Kidney tubule cell (primary cell): Measurements from ENCODE around the gene CWH43.
"Not testable (repeated sequence)": the region's sequence is repeated elsewhere in the genome, so short reads cannot be mapped to it uniquely, and the experiment has no call there.

Source experiments
- DNase-seq: peaks from one replicate; pipeline ENCODE4 v3.0.0-alpha.2; 2018; ENCODE audit warnings: low spot score

The CWH43 gene

DNA sequence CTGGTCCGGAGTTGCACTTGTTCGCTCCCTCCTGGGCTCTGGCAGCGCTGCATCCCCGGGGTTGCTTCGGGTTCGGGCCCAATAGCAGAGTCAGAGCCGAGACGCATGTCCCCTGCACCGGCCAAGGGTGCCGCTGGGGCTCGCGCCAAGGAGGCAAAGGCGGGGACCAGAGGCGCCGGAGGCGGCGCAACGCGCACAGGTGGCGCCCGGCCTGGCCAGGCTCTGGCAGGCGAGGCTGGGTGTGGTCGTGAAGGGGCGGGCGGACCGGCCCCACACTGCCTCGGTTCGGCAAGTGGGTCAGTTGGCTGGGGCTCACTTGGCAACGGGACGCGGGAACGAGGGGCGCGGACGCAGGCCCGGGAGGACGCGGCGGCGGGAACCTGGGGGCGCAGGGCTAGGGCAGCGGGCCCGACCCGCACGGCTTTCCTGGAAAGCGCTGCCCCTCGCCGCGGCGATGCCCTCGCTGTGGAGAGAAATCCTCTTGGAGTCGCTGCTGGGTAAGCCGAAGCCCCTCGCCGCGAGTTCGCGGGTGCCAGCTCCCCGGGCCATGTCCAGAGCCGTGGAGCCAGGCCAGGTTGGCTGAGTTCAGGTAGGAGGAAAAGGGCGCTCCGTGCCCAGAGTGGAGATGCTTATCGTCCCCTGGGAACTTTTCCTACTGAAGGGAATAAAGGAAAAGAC is at the start of gene CWH43:
Gene CWH43, plus strand, starts transcription at position 300 of the 678 bp plus-strand sequence. Its CDS starts 155 bp downstream, at position 455.
- peak; percentile 55 for DNase-seq

DNA sequence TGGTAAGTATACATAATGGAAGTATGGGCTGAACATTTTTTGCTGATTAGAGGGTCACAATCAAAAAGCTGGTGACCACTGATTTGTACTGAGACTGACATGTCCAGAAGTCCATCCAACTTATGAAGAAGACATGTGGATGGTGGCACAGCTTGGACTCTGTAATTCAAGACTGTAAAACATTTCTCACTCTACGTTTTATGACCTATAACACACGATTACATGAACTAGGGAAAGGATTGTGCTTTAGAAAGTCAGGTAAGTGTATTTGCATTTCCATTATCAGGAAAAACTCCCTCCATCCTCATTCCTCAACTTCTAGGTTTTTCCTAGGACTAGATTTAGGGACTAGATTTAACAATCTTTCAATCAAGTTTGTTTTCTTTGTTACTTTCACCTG is 49.0 kb upstream of the CWH43 start:
- DNase-seq = no peak

DNA sequence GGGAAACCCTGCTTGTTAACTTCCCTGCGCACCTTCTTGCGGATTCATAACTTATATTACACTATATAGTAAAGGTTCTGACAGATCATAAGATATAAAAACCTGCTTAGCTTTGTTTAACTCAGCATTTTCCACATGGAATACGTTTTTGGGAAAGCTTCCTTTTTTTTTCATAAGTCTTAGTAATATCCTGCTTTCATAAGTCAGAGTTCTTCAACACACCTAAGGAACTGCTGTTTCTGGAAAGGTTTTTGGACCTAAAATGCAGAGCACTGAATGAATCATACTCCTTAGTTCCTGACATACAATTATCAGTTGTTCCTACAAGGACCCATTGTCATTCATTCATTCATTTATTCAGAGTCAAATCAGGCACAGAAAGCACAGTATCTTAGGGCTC is 47.2 kb upstream of the CWH43 start:
- DNase-seq = no peak

DNA sequence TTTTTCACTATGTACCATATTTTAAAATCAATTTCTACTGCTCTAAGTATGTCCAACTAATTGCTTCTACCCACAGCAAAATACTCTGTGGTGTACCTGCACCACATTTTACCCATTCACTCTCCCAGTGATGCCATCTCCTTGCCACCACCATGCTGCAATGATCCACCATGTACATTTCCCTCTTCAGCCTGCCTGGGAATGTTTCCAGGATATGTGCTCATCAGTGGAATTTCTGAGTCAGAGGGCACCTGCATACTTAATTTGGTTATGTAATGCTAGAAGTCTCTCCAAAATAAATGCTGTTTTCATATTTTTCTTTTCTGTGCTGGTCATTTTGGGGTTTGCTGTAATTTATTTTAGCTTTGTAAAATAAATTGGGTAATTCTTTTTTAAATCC is 46.3 kb upstream of the CWH43 start:
- peak; percentile 95 for DNase-seq

DNA sequence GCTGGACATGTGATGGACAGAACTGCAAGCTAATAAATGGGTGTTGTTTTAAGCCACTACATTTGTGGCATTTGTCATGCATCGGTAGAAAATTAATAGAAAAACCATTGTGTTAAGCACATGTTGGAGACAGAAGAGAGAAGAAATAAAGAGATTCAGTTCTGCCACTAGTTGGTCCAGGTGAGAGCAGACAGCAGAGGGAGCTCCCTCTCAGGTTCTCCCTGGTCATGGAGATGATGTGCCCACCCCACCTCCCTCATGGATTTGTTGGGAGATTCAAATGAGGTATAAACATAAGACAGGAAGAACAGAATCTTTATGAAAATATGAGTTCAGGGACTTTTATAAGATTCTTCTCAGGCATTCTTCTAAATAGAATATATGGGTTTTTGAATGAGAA is 42.7 kb upstream of the CWH43 start:
- DNase-seq = peak; percentile 59

DNA sequence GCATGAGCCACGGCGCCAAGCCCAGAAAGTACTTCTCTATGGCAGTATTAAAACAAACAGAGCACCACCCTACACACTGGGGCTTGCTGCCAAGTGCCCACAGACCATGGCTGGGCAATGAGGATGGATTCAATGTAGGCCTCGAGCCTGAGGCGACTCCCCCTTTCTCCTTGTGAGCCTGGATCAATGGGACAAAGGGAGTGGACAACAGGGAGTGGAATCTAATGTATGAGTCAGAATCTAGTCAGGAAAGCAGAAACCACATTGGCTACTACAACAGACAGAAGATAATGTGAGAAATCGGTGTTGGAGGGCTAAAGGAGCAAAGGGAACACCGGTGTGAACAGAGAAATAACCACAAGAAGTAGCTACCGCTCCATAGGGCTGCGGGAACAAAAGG is 41.8 kb upstream of the CWH43 start:
- peak; percentile 74 for DNase-seq

DNA sequence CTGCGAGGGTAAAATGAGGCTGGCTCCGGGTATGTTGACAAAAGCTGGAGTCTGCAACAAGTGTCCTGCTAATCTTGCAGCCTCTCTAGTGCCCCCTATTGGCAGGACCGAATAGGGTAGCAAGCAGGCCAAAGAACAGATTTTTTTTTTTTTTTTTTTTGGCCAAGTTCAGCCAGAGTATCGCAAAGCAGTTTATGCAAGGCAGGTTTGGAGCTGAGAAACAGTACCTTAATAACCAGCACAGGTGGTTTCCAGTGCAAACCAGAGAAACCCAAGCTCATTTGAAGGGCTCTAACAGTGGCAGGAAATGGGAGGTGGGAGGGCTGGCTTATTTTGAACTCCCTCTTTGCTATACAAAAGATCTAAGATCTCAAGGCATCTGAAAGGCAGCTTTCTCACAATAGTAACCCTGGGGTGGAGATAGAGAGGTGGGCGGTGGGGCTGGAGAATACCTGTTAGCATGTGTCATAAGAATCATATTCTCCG is 41.3 kb upstream of the CWH43 start:
- DNase-seq = peak; percentile 41

DNA sequence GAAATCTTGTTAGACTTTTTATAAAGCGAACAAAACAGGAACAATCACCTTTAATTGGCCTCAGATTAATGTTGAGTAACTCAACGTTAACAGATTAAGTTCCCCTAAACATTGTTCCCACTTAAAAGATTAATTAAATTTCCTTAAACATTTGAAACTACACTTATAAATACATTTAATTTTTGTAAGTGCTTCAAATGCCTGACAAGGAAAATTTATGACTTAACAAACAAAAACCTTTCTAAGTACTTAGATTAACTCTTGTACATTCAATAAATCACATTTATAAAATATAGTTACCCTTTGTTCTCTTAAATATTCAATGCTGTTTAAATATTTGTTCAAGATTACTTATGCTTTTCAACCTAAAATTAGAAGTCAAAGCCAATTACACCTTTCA is 40.1 kb upstream of the CWH43 start:
- DNase-seq = no peak

DNA sequence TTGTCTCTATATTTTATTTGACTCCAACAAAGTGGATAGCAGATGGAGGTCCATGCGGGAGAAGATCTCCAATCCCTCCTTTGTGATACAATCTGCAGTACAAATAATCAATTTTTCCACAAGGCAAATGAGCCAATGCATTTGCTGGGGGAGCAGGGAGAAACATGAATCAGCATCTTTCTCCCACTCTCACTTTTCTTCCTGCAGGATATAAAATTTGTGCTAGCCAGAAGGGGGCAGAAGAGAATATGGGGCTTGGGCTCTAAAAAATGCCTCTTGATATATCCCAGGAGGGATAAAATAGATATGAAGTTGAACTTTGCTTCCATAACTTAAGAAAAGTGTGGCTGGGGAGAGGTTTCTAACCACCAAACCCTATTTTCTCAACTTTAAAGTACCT is 38.3 kb upstream of the CWH43 start:
- no peak for DNase-seq

DNA sequence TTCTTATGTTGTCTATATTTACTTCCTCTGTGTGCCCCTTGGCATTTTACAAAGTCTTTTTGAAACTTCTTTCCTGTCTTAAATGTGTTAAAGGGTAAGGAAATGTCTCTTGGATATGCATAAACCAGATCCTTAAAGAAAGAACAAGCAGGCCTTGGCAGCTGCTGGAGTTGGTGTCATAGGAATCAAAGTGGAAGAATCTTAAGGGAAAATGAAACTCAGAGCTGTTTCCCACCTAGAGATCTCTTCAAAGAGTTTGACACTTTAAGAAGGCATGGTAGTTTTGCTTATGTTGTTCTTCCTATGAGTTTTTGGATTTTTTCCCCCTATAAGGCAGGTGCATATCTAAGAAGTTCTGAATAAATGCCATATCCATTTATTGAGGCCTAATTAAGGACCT is 37.0 kb upstream of the CWH43 start:
- no peak for DNase-seq

DNA sequence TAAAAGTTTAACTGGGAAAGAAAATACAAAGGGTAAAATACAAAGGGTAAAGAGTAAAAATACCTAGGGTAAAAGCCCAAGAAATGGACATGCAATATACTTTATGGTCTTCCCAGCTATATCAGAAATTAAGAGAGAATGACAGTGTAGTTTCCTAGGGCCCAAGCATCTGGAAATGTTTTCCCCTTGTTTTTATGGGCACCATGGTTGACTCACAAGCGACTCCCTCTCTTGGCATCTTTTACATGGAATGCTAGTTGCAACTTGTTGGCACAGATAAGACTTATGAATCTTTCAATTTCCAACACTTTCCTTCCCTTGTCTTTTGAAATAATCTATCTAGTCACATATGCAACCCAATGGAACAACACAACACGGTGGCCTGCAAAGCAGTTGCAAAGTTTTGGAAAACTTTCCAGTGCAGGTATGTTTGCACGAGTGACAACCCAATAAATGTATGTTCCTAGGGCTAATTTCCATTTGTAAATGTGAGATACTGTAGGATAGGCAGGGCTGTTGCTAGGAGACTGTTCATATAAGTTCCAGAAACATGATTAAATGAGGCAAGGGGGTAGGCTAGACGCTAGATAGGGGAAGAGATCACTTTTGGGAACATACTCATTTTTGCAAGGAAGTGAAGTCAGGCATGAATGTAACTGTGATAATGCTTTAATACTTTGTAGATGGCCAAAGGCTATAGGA is 36.4 kb upstream of the CWH43 start:
- DNase-seq = peak; percentile 81

DNA sequence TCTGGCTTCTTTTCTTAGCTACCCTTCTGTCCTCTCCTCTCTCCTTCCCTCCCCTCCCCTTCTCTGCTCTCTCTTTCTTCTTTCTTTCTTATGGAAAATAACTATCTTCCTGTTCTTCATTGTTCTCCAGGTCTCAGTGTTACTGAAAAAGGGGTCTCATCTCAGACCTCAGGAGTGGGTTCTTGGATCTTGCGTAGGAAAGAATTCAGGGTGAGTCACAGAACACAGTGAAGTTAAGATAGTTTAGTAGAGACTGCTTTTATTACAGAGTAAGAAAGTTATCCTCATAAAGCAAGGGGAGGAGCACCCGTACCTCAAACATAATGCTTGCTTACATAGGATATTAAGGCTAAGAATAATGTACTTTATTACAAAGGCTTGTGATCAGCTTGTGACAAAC is 31.8 kb upstream of the CWH43 start:
- DNase-seq = no peak

DNA sequence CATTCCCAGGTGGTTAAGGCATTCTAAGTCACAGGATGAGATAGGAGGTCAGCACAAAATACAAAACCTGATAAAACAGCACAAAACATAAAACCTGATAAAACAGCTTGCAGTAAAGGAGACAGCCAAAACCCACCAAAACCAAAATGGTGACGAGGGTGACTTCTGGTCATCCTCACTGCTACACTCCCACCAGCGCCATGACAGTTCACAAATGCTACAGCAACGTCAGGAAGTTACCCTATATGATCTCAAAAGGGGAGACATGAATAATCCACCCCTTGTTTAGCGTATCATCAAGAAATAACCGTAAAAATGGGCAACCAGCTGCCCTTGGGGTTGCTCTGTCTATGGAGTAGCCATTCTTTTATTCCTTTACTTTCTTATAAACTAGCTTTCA is 28.7 kb upstream of the CWH43 start:
- DNase-seq = not testable (repeated sequence)

DNA sequence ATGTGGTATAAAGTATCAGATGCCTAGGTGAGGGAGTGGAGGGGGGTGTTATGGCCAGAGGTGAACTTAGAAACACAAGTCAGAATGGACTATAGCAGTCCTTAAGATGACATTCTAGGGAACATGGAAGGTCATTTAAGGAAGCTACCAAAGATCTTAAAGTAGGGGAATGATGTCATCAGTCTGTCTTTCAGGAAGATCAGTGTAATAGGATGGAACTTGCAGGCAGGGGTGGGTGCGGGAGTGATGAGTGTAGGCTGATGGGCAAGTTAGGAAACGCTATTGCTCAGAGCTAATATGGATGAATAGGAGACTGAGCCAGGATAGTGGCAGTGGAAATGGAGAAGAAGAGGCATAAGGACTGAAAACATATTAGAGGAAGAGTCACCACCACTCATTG is 27.5 kb upstream of the CWH43 start:
- peak; percentile 35 for DNase-seq

DNA sequence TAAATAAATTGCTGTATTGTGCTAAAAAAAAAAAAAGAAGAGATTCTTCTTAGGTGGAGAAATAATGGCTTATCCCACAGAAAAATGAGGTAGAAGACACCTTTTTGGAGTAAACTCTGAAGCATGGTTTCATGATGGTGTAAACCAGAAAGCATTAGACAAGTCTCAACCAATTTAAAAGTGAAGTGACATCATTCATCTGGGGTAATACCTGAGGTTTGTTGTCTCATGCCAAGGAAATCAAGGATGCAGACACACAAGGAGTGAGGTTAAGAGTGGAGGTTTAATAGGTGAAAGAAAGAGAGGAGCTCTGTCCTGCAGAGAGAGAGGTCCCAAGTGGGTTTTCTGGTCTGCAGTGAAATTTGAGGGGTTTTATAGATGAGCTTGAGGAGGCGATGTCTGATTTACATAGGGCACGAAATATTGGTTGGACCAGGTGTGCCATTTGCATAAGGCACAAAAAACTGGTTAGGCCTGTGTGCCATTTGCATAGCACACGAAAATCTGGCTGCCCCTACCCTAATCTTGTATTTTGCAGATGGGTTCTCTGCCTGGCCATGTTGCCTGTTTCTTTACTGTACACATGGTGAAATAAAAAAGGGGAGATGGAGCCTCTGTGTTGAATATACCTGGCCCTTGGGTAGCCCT is 25.0 kb upstream of the CWH43 start:
- DNase-seq = peak; percentile 71

DNA sequence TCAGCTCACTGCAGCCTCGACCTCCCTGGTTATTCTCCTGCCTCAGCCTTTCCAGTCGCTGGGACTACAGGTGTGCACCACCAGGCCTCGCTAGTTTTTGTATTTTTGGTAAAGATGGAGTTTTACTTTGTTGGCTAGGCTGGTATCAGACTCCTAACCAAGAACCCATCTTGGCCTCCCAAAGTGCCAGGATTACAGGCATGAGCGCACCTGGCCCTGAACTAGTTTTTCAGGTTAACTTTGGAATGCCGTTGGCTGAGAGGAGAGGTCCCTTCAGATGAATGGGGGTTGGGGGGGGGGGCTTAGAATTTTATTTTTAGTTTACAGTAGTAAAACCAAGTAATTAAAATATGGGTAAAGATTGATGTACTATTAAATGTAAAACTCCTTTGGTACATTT is 23.4 kb upstream of the CWH43 start:
- no peak for DNase-seq

DNA sequence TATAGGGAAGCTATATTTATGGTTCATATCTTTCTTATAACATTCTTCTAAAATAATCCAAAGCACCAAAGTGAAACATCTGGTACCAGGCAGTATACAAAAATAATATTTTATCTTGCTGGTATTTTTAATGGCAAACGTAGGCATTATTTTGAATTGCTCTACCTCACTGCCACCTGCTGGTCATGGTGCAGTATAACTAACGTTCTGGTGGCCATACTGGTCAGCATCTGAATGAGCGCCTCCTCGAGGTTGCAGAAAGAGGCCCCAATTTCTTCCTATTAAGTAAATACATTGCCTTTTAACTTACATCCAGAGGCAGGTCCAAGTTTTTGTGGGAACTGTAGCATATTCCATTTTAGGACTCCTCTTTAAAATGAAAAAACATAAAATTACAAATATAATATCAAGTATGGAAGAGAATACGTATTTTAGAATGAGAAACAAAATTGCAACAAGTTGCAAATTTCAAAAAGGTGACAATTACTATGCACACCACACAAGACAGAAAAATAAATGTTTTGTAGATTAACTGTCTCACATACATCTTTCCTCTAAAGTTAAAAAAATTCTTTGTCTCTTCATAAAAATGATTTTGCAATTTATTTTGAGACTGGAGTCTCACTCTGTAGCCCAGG is 22.9 kb upstream of the CWH43 start:
- peak; percentile 88 for DNase-seq

DNA sequence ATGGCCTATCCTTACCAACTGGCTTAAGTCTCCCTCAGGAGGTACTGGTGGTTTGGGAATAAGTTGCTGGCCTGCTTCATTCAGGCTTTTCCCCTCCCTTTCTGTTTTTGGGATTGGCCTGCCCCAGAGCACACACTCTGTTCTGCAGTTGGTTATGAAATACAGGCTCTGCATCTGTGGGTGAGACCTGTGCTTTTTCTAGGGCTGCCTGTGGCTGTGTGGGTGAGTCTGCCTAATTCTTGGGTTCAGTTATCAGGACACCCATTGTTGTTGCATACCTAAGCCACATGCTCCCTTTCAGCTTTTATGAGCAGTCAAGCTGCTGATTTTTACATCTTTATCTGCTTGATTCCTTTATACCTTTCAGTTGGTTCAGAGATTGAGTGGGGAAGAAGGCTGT is 19.0 kb upstream of the CWH43 start:
- no peak for DNase-seq

DNA sequence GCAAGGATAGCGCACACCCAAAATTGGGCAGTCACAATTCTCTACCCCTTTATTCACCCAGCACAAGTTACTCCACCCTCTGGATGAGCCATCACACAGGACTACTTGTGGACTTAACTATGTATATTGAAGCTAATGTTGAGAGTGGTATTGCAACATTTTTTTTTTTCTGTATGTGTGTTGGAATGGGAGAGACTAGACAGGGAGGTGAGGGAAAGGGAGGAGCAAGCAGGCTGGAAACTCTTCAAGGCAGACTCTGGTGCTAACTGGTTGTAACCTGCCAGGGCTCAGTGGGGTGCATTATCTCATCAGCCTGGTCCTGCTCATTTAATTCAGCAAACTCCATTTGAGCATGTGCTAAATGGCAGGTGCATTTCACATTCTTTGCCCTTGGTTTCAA is 18.4 kb upstream of the CWH43 start:
- DNase-seq = no peak

DNA sequence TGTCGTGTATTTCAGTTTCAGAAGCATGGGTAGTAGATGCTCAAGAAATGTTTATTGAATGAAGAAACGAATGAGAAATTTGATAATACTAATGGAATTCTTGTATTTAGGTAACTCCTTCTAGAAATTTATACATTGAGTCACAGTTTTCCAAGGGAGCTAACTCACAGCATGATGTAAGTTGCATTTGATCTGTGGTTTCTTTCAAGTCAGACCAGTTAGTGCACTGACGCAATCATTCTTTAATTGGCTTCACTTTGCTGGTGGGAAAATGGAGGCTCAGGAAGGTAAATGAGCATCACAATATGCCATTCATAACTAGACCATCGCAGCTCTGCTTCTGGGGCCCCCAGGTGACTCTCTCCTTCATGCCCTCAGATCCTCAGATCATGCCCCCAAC is 17.3 kb upstream of the CWH43 start:
- DNase-seq = peak; percentile 58

DNA sequence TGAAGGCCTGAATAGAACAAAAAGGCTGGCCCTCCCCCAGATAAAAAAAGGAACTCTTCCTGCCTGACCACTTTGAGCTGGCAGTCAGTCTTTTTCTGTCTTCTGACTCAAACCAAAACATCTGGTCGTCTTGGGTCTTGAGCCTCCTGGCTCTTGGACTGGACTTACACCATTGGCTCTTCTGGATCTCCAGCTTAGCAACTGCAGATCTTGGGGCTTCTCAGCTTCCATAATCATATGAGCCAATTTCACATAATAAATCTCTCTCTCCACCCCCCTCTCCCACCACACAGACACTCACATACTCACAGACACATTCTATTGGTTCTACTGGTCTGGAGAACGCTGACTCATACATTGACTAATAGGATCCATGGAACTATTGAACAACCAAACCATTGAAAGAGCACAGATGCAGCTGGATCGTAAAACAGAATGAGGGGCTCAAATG is 15.6 kb upstream of the CWH43 start:
- peak; percentile 75 for DNase-seq

DNA sequence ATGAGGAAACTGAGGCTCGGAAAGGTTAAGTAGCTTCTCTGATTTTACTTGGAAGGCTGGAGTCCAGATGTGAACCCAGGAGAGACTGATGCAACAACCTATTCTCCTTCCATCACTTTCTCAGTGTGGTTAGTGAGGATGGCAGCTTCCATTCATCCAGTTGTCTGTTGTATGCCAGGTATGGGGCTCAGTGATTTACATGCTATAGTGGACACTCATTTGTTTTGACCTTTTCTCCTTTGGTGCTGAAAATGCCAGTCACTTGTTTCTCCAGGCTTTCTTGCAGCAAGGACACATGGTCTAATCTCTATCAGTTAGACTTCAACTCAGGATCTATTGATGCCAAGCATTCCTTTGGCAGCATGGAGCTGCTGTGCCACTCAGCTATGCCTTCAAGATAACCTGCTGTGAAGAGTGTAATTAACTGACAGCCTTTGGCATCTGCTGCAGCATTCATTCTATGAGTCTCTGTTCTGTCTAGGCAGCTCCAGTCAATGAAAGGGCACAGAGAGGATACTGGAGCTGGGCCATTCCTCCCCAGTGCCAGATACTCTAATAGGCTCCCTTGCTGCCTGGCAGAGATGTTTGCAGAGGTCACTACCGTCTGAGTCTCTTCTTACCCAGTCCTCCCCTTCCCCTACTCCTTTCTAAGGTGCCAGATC is 11.0 kb upstream of the CWH43 start:
- no peak for DNase-seq
